Neural cell (in vitro differentiated cells): ENCODE measurements around the gene SAMSN1. TPM values are rescaled to one million over a fixed set of nuclear protein-coding genes. Genes with fewer than 3 reads are reported as not detected.

Experiments used
- H2AFZ ChIP-seq: fragments of 200-600, 300-800 bp; sonication (generic), shearing (Covaris generic); 2 replicates; pipeline ENCODE4 v1.6.0; 2014; ENCODE audit warnings: low read depth, mild to moderate bottlenecking, antibody characterized with exemption, low read length, moderate library complexity
- H3F3A ChIP-seq: fragments of 200-600 bp; shearing (Covaris generic); 2 replicates; pipeline ENCODE4 v1.6.1; 2016; ENCODE audit warnings: mild to moderate bottlenecking, moderate library complexity, mixed read lengths, antibody characterized with exemption, low read length; ENCODE audit not compliant: insufficient read depth, poor library complexity, severe bottlenecking
- H3K27ac ChIP-seq: fragments of 200-600, 300-800 bp; sonication (generic), shearing (Covaris generic); 2 replicates; pipeline ENCODE4 v1.5.1; 2014; ENCODE audit warnings: mild to moderate bottlenecking, low read length, moderate library complexity
- H3K27me3 ChIP-seq: fragments of 300-800, 200-600 bp; sonication (generic), shearing (Covaris generic); 2 replicates; pipeline ENCODE4 v1.6.0; 2014; ENCODE audit warnings: mild to moderate bottlenecking, low read depth, low read length, moderate library complexity; ENCODE audit not compliant: insufficient read depth
- H3K36me3 ChIP-seq: fragments of 300-800, 200-600 bp; sonication (generic), shearing (Covaris generic); 2 replicates; pipeline ENCODE4 v1.5.1; 2014; ENCODE audit warnings: mild to moderate bottlenecking, antibody characterized with exemption, low read length, moderate library complexity; ENCODE audit not compliant: insufficient read depth
- H3K4me2 ChIP-seq: fragments of 300-800, 200-600 bp; sonication (generic), shearing (Covaris generic); 2 replicates; pipeline ENCODE4 v1.6.0; 2014; ENCODE audit warnings: mild to moderate bottlenecking, low read length
- H3K4me3 ChIP-seq: fragments of 300-800, 200-600 bp; sonication (generic), shearing (Covaris generic); 2 replicates; pipeline ENCODE4 v1.5.1; 2014; ENCODE audit warnings: mild to moderate bottlenecking, low read length, moderate library complexity
- H3K79me2 ChIP-seq: fragments of 200-600 bp; shearing (Covaris generic); replicated peaks from 2 replicates; pipeline ENCODE4 v1.6.0; 2014; ENCODE audit warnings: mild to moderate bottlenecking, low read length, moderate library complexity; ENCODE audit not compliant: insufficient read depth
- H3K9ac ChIP-seq: fragments of 300-800, 200-600 bp; sonication (generic), shearing (Covaris generic); 2 replicates; pipeline ENCODE4 v1.6.1; 2016; ENCODE audit warnings: mild to moderate bottlenecking, low read length, mixed read lengths
- H3K9me2 ChIP-seq: fragments of 200-600 bp; shearing (Covaris generic); 2 replicates; pipeline ENCODE4 v1.6.1; 2016; ENCODE audit warnings: mild to moderate bottlenecking, low read length, mixed read lengths; ENCODE audit not compliant: insufficient read depth
- H3K9me3 ChIP-seq: fragments of 200-600, 300-800 bp; sonication (generic), shearing (Covaris generic); 2 replicates; pipeline ENCODE4 v1.6.1; 2016; ENCODE audit warnings: mild to moderate bottlenecking, mixed run types, low read length, moderate library complexity, mixed read lengths
- H4K20me1 ChIP-seq: fragments of 200-600 bp; shearing (Covaris generic); 2 replicates; pipeline ENCODE4 v1.6.1; 2016; ENCODE audit warnings: mild to moderate bottlenecking, mixed run types; ENCODE audit not compliant: insufficient read depth
- EP300 ChIP-seq: fragments of 450-650 bp; conservative IDR thresholded peaks from 2 replicates; pipeline ENCODE4 v1.6.1; 2014; ENCODE audit warnings: antibody characterized with exemption, mild to moderate bottlenecking, moderate library complexity; ENCODE audit not compliant: poor library complexity, severe bottlenecking
- EZH2 ChIP-seq: fragments of 200-600, 300-800 bp; shearing (Covaris generic), sonication (generic); IDR thresholded peaks from 2 replicates; pipeline ENCODE4 v1.6.1; 2014; ENCODE audit warnings: antibody characterized with exemption, low read length, borderline replicate concordance, mild to moderate bottlenecking; ENCODE audit not compliant: insufficient read depth, poor library complexity, severe bottlenecking
- MXI1 ChIP-seq: fragments of 450-650 bp; conservative IDR thresholded peaks from 2 replicates; pipeline ENCODE4 v1.6.1; 2014; ENCODE audit warnings: antibody characterized with exemption, mild to moderate bottlenecking; ENCODE audit not compliant: poor library complexity, severe bottlenecking
- POLR2AphosphoS5 ChIP-seq: IDR thresholded peaks from 2 replicates; pipeline ENCODE4 v1.6.1; 2012
- RAD21 ChIP-seq: fragments of 450-650 bp; conservative IDR thresholded peaks from 2 replicates; pipeline ENCODE4 v1.6.1; 2014; ENCODE audit warnings: antibody characterized with exemption, mild to moderate bottlenecking, moderate library complexity
- SMC3 ChIP-seq: fragments of 450-650 bp; conservative IDR thresholded peaks from 2 replicates; pipeline ENCODE4 v1.6.1; 2014; ENCODE audit warnings: antibody characterized with exemption, mild to moderate bottlenecking, moderate library complexity; ENCODE audit not compliant: poor library complexity
- TAF1 ChIP-seq: IDR thresholded peaks from 2 replicates; pipeline ENCODE4 v1.6.1; 2012; ENCODE audit warnings: low read depth
- polyA plus RNA-seq: library from polyadenylated mRNA; depleted of rRNA; stranded (reverse); fragments of >200 nt; gene quantifications from 2 replicates; pipeline ENCODE4 v1.2.3, GENCODE V29; 2014
- TF ChIP-seq, protein P1 (sequence below): IDR thresholded peaks from 2 replicates; pipeline ENCODE4 v1.6.1; 2012; ENCODE audit warnings: borderline replicate concordance
- TF ChIP-seq, protein P2 (sequence below): fragments of 450-650 bp; IDR thresholded peaks from 2 replicates; pipeline ENCODE4 v1.5.1; 2014; ENCODE audit warnings: antibody characterized with exemption, mild to moderate bottlenecking, moderate library complexity; ENCODE audit not compliant: poor library complexity, severe bottlenecking

The SAMSN1 gene
- polyA plus RNA-seq, 1 donor from 2014 or later = 18.2 TPM

DNA sequence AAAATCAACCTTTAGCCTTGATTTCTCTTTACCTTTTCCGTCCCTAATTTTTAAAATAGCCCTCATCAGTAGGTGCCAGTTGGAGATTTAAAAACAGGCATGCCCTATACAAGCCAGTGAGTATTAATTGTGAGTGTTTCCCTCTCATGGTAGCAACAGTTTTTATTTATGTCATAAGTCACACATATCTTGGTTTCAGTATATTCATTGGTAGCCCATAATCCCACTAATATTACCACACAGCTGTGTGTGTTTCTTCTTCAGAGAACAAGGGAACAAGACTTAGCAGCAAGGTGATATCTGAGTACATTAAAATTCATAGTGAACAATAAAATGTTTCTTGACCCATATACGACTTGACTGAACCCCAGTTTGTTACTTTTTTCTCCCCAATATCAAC lies 94.6 kb downstream of the SAMSN1 start:
- Histone ChIP-seq H2AFZ (no peak overlapping the region), H3K79me2 (no peaks in the 10 kb centered on the region), H3K9ac (no peak overlapping the region), H3K36me3 (no peaks in the 10 kb centered on the region), H3K4me3 (no peak overlapping the region), H4K20me1 (no peaks in the 10 kb centered on the region), H3K27me3 (no peaks in the 10 kb centered on the region), H3K9me3 (no peaks in the 10 kb centered on the region), H3F3A (no peaks in the 10 kb centered on the region), H3K4me2 (no peak overlapping the region), H3K9me2 (no peaks in the 10 kb centered on the region), H3K27ac (no peak overlapping the region)
- TF ChIP-seq, protein P1, sequence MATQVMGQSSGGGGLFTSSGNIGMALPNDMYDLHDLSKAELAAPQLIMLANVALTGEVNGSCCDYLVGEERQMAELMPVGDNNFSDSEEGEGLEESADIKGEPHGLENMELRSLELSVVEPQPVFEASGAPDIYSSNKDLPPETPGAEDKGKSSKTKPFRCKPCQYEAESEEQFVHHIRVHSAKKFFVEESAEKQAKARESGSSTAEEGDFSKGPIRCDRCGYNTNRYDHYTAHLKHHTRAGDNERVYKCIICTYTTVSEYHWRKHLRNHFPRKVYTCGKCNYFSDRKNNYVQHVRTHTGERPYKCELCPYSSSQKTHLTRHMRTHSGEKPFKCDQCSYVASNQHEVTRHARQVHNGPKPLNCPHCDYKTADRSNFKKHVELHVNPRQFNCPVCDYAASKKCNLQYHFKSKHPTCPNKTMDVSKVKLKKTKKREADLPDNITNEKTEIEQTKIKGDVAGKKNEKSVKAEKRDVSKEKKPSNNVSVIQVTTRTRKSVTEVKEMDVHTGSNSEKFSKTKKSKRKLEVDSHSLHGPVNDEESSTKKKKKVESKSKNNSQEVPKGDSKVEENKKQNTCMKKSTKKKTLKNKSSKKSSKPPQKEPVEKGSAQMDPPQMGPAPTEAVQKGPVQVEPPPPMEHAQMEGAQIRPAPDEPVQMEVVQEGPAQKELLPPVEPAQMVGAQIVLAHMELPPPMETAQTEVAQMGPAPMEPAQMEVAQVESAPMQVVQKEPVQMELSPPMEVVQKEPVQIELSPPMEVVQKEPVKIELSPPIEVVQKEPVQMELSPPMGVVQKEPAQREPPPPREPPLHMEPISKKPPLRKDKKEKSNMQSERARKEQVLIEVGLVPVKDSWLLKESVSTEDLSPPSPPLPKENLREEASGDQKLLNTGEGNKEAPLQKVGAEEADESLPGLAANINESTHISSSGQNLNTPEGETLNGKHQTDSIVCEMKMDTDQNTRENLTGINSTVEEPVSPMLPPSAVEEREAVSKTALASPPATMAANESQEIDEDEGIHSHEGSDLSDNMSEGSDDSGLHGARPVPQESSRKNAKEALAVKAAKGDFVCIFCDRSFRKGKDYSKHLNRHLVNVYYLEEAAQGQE = no peak
- TF ChIP-seq EZH2 (no peak), SMC3 (no peak), TAF1 (no peak), RAD21 (no peak), EP300 (no peak), MXI1 (no peak), POLR2AphosphoS5 (no peak)
- TF ChIP-seq, protein P2, sequence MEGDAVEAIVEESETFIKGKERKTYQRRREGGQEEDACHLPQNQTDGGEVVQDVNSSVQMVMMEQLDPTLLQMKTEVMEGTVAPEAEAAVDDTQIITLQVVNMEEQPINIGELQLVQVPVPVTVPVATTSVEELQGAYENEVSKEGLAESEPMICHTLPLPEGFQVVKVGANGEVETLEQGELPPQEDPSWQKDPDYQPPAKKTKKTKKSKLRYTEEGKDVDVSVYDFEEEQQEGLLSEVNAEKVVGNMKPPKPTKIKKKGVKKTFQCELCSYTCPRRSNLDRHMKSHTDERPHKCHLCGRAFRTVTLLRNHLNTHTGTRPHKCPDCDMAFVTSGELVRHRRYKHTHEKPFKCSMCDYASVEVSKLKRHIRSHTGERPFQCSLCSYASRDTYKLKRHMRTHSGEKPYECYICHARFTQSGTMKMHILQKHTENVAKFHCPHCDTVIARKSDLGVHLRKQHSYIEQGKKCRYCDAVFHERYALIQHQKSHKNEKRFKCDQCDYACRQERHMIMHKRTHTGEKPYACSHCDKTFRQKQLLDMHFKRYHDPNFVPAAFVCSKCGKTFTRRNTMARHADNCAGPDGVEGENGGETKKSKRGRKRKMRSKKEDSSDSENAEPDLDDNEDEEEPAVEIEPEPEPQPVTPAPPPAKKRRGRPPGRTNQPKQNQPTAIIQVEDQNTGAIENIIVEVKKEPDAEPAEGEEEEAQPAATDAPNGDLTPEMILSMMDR = no peak

GRCh38 chr21:14448784-14449183 lies 97.3 kb downstream of the SAMSN1 start:
- Histone ChIP-seq H3K9me3 (no peaks in the 10 kb centered on the region), H3K9me2 (no peaks in the 10 kb centered on the region), H3K79me2 (no peaks in the 10 kb centered on the region), H3K27ac (no peak overlapping the region), H4K20me1 (no peaks in the 10 kb centered on the region), H3K4me3 (no peak overlapping the region), H3K36me3 (no peaks in the 10 kb centered on the region), H3F3A (no peaks in the 10 kb centered on the region), H3K9ac (no peak overlapping the region), H3K4me2 (no peak overlapping the region), H2AFZ (no peak overlapping the region), H3K27me3 (no peaks in the 10 kb centered on the region)
- no peak for TF ChIP-seq MXI1
- no peak for TF ChIP-seq TAF1
- no peak for TF ChIP-seq EP300
- no peak for TF ChIP-seq SMC3
- TF ChIP-seq EZH2 = no peak
- TF ChIP-seq POLR2AphosphoS5 = no peak
- TF ChIP-seq RAD21 = no peak
- TF ChIP-seq, protein P1 = no peak
- TF ChIP-seq, protein P2 = no peak
